Endothelial cell of umbilical vein (primary cell): Measurements from ENCODE around the gene KRT86.

Experiments
- MYC ChIP-seq: IDR thresholded peaks from one replicate; pipeline ENCODE4 v1.6.1; 2011; ENCODE audit warnings: mild to moderate bottlenecking, low read depth, low read length
- POLR2A ChIP-seq: IDR thresholded peaks from 2 replicates; pipeline ENCODE4 v1.6.1; 2012; ENCODE audit warnings: low read depth, mild to moderate bottlenecking, control low read depth, low read length
- POLR2AphosphoS5 ChIP-seq: IDR thresholded peaks from 2 replicates; pipeline ENCODE4 v1.6.1; 2012; ENCODE audit warnings: low read depth, mild to moderate bottlenecking, control low read depth, low read length, moderate library complexity; ENCODE audit not compliant: insufficient read depth
- TF ChIP-seq, protein P1 (sequence below), 2 donors: IDR thresholded peaks; 1 replicate in 1 of 2; 2 replicates in 1 of 2; pipeline ENCODE4 v1.5.1; 2011; ENCODE audit warnings: low read length in 2 of 2, mild to moderate bottlenecking in 2 of 2, moderate library complexity in 2 of 2, control low read depth in 1 of 2, inconsistent platforms in 1 of 2, low read depth in 1 of 2; ENCODE audit not compliant: insufficient read depth in 1 of 2; ENCODE audit errors: extremely low read depth in 1 of 2

DNA sequence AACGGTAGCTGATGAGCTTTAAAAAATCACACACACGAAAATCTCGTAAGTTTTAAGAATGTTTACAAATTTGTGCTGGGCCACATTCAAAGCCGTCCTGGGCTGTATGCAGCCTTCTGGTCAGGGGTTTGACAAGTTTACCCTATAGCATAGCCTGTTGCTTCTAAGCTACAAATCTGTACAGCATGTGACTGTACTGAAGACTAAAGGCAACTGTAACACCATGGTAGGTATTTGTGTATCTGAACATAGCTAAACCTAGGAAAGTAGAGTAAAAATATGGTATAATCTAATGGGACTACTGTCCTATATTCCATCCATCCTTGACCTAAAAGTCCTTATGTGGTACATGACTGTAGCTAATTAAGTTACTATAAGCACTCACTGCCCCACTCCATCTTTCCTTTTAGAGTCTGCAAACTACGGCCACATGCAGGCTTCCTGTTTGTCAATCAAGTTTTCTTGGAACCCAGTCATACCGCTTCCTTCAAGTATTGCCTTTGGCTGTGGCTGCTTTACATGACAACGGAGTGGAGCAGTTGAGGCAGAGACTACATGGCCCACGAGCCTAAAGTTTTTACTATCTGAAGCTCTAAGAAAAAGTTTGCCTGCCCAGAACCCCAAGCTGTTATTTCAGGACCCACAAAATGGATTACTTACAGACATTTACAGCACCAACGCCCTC, 22.9 kb upstream of the KRT86 start:
- TF ChIP-seq POLR2AphosphoS5 (no peak), POLR2A (no peak), MYC (no peak)
- TF ChIP-seq, protein P1, sequence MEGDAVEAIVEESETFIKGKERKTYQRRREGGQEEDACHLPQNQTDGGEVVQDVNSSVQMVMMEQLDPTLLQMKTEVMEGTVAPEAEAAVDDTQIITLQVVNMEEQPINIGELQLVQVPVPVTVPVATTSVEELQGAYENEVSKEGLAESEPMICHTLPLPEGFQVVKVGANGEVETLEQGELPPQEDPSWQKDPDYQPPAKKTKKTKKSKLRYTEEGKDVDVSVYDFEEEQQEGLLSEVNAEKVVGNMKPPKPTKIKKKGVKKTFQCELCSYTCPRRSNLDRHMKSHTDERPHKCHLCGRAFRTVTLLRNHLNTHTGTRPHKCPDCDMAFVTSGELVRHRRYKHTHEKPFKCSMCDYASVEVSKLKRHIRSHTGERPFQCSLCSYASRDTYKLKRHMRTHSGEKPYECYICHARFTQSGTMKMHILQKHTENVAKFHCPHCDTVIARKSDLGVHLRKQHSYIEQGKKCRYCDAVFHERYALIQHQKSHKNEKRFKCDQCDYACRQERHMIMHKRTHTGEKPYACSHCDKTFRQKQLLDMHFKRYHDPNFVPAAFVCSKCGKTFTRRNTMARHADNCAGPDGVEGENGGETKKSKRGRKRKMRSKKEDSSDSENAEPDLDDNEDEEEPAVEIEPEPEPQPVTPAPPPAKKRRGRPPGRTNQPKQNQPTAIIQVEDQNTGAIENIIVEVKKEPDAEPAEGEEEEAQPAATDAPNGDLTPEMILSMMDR (IDR thresholded peaks at IDR 0.05; ENCODE audit: extremely low read depth in 1 of 2, insufficient read depth in 1 of 2, low read depth in 1 of 2, low read length in 2 of 2), result no peak
